Karpas-422 (cell line): ENCODE data around the gene VPS13D. TPM values are rescaled to one million over a fixed set of nuclear protein-coding genes. Genes with fewer than 3 reads are reported as not detected.

Source experiments
- DNase-seq: peaks from one replicate; pipeline ENCODE4 v3.0.0-alpha.2; 2015
- H2AFZ ChIP-seq: fragments of 200-600 bp; sonication (generic); 2 replicates; pipeline ENCODE4 v1.6.1; 2014; ENCODE audit warnings: antibody characterized with exemption, low read length, mixed read lengths
- H3K27ac ChIP-seq: fragments of 200-600 bp; sonication (generic); 2 replicates; pipeline ENCODE4 v1.5.1; 2014; ENCODE audit warnings: mild to moderate bottlenecking, low read length, moderate library complexity
- H3K27me3 ChIP-seq: fragments of 200-600 bp; sonication (generic); 2 replicates; pipeline ENCODE4 v1.6.1; 2014; ENCODE audit warnings: low read length, mixed read lengths
- H3K36me3 ChIP-seq: fragments of 200-600 bp; sonication (generic); 2 replicates; pipeline ENCODE4 v1.6.1; 2014; ENCODE audit warnings: low read length, mixed read lengths; ENCODE audit not compliant: insufficient read depth
- H3K4me1 ChIP-seq: fragments of 200-600 bp; sonication (generic); 2 replicates; pipeline ENCODE4 v1.6.1; 2014; ENCODE audit warnings: mild to moderate bottlenecking, low read length, mixed read lengths
- H3K4me2 ChIP-seq: fragments of 200-600 bp; sonication (generic); 2 replicates; pipeline ENCODE4 v1.6.1; 2014; ENCODE audit warnings: low read length, low read depth, mild to moderate bottlenecking; ENCODE audit not compliant: poor library complexity, severe bottlenecking
- H3K4me3 ChIP-seq: fragments of 200-600 bp; sonication (generic); 2 replicates; pipeline ENCODE4 v1.5.1; 2014; ENCODE audit warnings: mild to moderate bottlenecking, antibody characterized with exemption, low read length, mixed read lengths
- H3K79me2 ChIP-seq: fragments of 200-600 bp; sonication (generic); 2 replicates; pipeline ENCODE4 v1.6.1; 2014; ENCODE audit warnings: mild to moderate bottlenecking, low read length, mixed read lengths
- H3K9ac ChIP-seq: fragments of 200-600 bp; sonication (generic); 2 replicates; pipeline ENCODE4 v1.6.0; 2014; ENCODE audit warnings: low read length
- H3K9me2 ChIP-seq: fragments of 200-600 bp; sonication (generic), shearing (Covaris generic); replicated peaks from 2 replicates; pipeline ENCODE4 v1.6.0; 2014; ENCODE audit warnings: mild to moderate bottlenecking, low read length, moderate library complexity; ENCODE audit not compliant: insufficient read depth
- H3K9me3 ChIP-seq: fragments of 300-700, 200-600 bp; sonication (generic); 2 replicates; pipeline ENCODE4 v1.6.1; 2014; ENCODE audit warnings: low read length, mixed read lengths
- H4K20me1 ChIP-seq: fragments of 200-600 bp; sonication (generic); 2 replicates; pipeline ENCODE4 v1.6.1; 2014; ENCODE audit warnings: mild to moderate bottlenecking, antibody characterized with exemption, low read length, low read depth; ENCODE audit not compliant: insufficient read depth
- total RNA-seq: library from RNA; depleted of rRNA; stranded (reverse); fragments of >200 nt; shearing (Covaris generic); gene quantifications from 2 replicates; pipeline ENCODE4 v1.2.3, GENCODE V29; 2014; ENCODE audit warnings: low replicate concordance

Gene VPS13D
- total RNA-seq, 1 experiment from 2014 or later: 36.2 TPM

DNA sequence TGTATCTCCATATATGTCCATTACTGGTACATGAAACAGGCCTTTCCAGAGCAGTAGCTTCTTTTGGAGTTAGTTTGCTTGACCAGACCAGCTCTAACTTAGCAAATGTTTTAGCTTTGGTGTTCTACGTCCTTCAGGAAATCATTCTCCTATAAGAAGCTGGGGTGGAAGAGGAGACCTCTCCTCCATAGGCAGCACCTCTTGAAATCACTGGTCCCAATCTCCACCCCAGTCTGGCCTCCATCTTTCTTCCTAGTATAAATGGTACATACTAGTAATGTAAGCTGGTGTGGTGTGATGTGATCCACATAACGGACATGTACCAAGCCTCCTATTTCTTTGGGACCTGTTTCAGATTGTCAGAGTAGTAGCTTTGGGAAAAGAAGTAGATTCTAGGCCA lies 216.8 kb downstream of the VPS13D start:
- no peaks in the 10 kb centered on the region for H3K9me2 ChIP-seq
- no peaks in the 10 kb centered on the region for H3K4me1 ChIP-seq
- H3K9me3 ChIP-seq: no peaks in the 10 kb centered on the region
- H3K36me3 ChIP-seq: no peaks in the 10 kb centered on the region
- no peaks in the 10 kb centered on the region for H3K79me2 ChIP-seq
- no peak overlapping the region for H3K27ac ChIP-seq
- H4K20me1 ChIP-seq: no peaks in the 10 kb centered on the region
- no peaks in the 10 kb centered on the region for H3K27me3 ChIP-seq
- no peak overlapping the region for H2AFZ ChIP-seq
- H3K4me2 ChIP-seq: no peak overlapping the region
- no peak overlapping the region for H3K9ac ChIP-seq
- no peak for DNase-seq
- H3K4me3 ChIP-seq: no peak overlapping the region

DNA sequence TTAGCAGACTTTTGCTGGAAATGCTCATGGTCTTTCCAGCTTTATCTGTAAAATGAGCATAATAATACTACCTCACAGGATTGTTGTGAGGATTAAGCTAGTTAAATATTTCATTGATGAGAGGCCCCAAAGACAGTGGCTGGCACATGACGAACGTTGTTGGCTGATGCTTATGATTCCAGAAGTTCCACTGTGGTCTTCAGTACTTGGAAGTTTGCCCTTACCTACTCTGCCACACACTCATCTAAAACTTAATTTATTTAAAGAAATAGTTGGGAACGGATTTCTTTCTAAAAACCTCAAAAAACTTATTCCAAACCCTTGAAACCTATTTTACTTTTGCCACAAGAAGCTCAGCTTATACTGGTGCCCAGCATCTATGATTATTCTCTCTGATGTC lies 217.5 kb downstream of the VPS13D start:
- Histone ChIP-seq H3K4me3 (no peak overlapping the region), H3K9ac (no peak overlapping the region), H3K4me1 (no peaks in the 10 kb centered on the region), H2AFZ (no peak overlapping the region), H4K20me1 (no peaks in the 10 kb centered on the region), H3K4me2 (no peak overlapping the region), H3K79me2 (no peaks in the 10 kb centered on the region), H3K27ac (no peak overlapping the region), H3K36me3 (no peaks in the 10 kb centered on the region), H3K9me3 (no peaks in the 10 kb centered on the region), H3K27me3 (no peaks in the 10 kb centered on the region), H3K9me2 (no peaks in the 10 kb centered on the region)
- DNase-seq: no peak

DNA sequence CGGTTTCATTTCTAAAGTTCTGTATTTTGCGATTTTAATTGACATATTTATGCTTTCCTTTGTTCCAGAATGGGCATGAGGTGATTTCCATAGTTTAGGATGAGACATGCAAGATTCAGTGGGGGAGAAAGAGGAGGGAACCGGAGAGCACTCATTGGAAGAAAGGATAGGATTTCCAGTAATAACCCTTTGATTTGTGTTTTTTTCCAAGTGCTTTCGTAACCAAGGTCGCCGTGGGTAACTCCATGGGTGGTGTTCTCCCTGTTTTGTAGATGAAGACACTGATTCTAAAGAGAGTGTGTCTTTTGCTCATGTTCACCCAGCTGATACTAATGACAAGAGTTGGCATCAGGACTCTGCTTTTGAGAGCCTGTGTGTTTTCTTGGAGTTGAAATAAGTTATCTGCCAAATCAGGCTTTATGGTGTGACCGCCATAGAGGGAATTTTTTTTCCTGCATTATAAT lies 218.1 kb downstream of the VPS13D start:
- H3K9me3 ChIP-seq: no peaks in the 10 kb centered on the region
- H3K27me3 ChIP-seq: no peaks in the 10 kb centered on the region
- H3K4me1 ChIP-seq: no peaks in the 10 kb centered on the region
- H3K4me3 ChIP-seq: no peak overlapping the region
- no peak overlapping the region for H3K27ac ChIP-seq
- no peak overlapping the region for H3K4me2 ChIP-seq
- no peaks in the 10 kb centered on the region for H4K20me1 ChIP-seq
- H2AFZ ChIP-seq: no peak overlapping the region
- no peak overlapping the region for H3K9ac ChIP-seq
- no peaks in the 10 kb centered on the region for H3K79me2 ChIP-seq
- no peaks in the 10 kb centered on the region for H3K36me3 ChIP-seq
- no peak for DNase-seq
- H3K9me2 ChIP-seq: no peaks in the 10 kb centered on the region

DNA sequence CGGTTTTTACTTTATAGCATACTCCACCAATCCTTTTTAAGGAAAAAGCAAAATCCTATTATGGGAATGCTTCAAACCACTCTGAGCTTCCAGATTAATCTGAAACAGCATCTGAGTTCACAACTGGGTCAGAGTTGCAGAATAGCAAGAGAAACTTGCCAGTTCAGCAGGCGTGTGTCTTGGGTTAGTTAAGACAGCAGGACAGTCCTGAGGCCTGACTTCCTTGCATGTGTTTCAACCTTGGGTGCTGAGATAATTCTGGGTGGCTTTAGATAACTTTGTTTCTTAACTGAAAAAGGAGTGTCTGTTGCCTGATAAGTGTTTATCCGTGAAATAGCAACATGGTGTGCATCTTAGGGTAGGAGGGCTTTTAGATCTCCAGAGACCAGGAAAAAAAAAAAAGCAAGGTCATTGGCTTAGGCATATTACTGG lies 218.9 kb downstream of the VPS13D start:
- no peak overlapping the region for H3K4me2 ChIP-seq
- H3K27me3 ChIP-seq: no peaks in the 10 kb centered on the region
- H3K4me3 ChIP-seq: no peak overlapping the region
- H3K9ac ChIP-seq: no peak overlapping the region
- H3K36me3 ChIP-seq: no peaks in the 10 kb centered on the region
- H3K9me3 ChIP-seq: no peaks in the 10 kb centered on the region
- H3K27ac ChIP-seq: no peak overlapping the region
- H2AFZ ChIP-seq: no peak overlapping the region
- H3K79me2 ChIP-seq: no peaks in the 10 kb centered on the region
- no peaks in the 10 kb centered on the region for H4K20me1 ChIP-seq
- no peak for DNase-seq
- no peaks in the 10 kb centered on the region for H3K4me1 ChIP-seq
- H3K9me2 ChIP-seq: no peaks in the 10 kb centered on the region

DNA sequence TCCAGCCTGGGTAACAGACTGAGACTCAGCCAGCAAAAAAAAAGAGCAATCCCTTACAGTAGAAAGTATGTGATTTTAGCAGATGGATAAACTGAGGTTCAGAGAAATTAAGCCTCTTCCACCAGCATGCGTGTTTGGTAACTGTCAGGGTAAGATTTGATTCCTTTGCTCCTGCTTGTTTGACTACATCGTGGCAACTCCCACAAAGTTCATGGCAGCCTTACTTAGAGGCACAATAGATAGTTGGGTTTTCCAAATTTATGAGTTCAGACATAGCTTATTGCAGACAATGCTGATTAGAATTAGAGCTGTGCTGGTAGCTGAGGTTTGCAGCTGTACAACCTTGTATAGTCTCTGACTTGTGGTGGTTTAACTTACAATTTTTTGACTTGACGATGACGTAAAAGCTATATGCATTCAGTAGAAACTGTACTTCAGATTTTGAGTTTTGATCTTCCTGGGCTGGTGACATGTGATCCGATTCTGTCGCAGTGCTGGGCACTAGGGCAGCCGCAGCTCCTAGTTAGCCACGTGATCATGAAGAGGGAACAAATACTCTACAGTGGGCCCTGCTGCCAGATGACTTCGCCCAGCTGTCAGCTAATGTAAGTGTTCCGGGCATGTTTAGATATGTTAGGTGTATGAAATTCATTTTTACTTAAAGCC lies 220.4 kb downstream of the VPS13D start:
- Histone ChIP-seq H3K9me3 (no peaks in the 10 kb centered on the region), H2AFZ (no peak overlapping the region), H4K20me1 (no peaks in the 10 kb centered on the region), H3K9ac (no peak overlapping the region), H3K4me2 (no peak overlapping the region), H3K9me2 (no peaks in the 10 kb centered on the region), H3K27me3 (no peaks in the 10 kb centered on the region), H3K4me3 (no peak overlapping the region), H3K4me1 (no peaks in the 10 kb centered on the region), H3K79me2 (no peaks in the 10 kb centered on the region), H3K36me3 (no peaks in the 10 kb centered on the region), H3K27ac (no peak overlapping the region)
- no peak for DNase-seq

DNA sequence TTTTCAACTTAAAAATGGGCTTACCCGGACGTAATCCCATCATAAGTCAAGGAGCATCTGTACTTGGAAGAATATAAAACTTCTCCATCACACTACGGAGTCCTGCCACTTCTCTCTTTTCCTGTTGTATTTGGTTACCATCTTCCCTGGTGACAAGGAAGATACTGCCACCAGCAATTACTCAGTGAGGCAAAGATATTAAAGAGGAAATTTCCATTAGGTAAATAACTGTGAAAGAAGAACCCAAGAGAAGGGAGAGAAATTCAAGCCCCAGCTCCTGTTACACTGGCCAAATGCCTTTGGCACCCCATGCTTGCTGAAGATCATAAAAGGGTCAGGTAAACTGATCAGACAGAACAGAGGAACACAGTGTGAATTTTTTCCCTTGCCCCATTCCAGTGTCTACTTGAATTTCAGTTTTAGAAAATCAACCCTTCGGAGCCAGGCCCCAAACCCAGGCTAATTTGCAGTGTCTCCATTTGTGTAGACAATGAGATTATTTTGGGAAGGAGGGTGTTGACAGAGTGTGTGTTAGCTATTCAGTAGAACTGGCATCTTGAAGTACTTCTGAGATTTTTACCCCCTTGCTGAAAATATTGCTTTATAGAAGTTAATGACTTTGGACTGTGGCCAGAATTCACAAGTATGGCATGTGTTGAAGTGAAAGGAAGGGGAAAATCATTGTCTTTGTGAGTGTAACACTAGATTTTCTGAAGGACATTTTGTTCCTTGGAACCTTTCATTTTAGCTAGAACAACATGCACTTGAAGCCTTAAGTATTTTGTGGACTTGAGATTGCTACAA lies 221.1 kb downstream of the VPS13D start:
- H3K9me2 ChIP-seq: no peaks in the 10 kb centered on the region
- no peak overlapping the region for H3K9ac ChIP-seq
- no peaks in the 10 kb centered on the region for H3K79me2 ChIP-seq
- H3K27ac ChIP-seq: no peak overlapping the region
- H3K9me3 ChIP-seq: no peaks in the 10 kb centered on the region
- no peak overlapping the region for H2AFZ ChIP-seq
- H3K4me3 ChIP-seq: no peak overlapping the region
- H3K36me3 ChIP-seq: no peaks in the 10 kb centered on the region
- H3K4me2 ChIP-seq: no peak overlapping the region
- H4K20me1 ChIP-seq: no peaks in the 10 kb centered on the region
- no peak for DNase-seq
- no peaks in the 10 kb centered on the region for H3K27me3 ChIP-seq
- no peaks in the 10 kb centered on the region for H3K4me1 ChIP-seq

DNA sequence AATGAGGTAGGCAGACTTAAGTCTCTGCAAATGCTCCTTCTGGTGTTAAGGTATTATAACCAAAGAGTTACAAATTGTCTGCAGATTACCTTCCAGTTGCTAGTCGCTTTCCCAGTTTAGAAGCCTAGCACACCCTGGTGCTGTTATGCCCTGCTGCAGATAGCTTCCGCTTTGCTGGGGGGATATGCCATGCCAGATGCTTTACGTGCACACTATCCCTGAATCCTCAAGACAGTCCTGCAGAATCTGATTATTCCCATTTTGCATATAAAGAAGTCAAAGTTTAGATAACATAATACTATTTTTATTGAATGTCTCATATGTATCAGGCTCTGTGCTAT lies 221.7 kb downstream of the VPS13D start:
- Histone ChIP-seq H3K4me2 (no peak overlapping the region), H3K4me1 (no peaks in the 10 kb centered on the region)
- no peak for DNase-seq

DNA sequence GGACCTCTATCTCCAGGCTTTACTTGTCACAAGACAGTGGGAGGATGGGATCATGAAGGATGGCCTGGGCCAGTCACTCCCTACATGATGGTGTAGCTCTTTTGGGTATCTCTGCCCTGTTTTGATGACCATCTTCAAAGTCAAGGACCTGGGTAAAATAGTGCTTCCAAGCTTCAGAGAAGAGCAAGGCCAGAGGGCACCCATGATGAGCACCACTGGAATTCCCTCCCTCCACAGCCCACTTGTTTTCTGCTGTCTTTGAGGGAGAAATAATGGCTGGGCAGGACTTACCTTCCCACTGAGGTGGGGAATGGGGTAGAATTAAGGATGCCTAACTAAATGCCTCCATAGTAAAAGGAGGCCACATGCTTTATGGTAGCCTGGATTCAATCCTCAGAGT lies 222.4 kb downstream of the VPS13D start:
- Histone ChIP-seq H3K9me3 (no peaks in the 10 kb centered on the region), H2AFZ (no peak overlapping the region), H3K27me3 (no peaks in the 10 kb centered on the region), H4K20me1 (no peaks in the 10 kb centered on the region), H3K79me2 (no peaks in the 10 kb centered on the region), H3K36me3 (no peaks in the 10 kb centered on the region), H3K9me2 (no peaks in the 10 kb centered on the region), H3K4me3 (no peak overlapping the region), H3K27ac (no peak overlapping the region), H3K4me2 (no peak overlapping the region), H3K4me1 (peaks cover 4% of the 10 kb centered on the region; the same call in 1 of the 2 replicates), H3K9ac (no peak overlapping the region)
- no peak for DNase-seq

More for the DNA sequence above, 221.7 kb downstream of the VPS13D start:
- no peaks in the 10 kb centered on the region for H3K9me3 ChIP-seq
- H3K27ac ChIP-seq: no peak overlapping the region
- H2AFZ ChIP-seq: no peak overlapping the region
- H3K79me2 ChIP-seq: no peaks in the 10 kb centered on the region
- H3K9ac ChIP-seq: no peak overlapping the region
- H3K36me3 ChIP-seq: no peaks in the 10 kb centered on the region
- H3K27me3 ChIP-seq: no peaks in the 10 kb centered on the region
- no peaks in the 10 kb centered on the region for H4K20me1 ChIP-seq
- no peaks in the 10 kb centered on the region for H3K9me2 ChIP-seq
- H3K4me3 ChIP-seq: no peak overlapping the region
